ENCODE measurements around the gene ZFP82. TPM values are rescaled to one million over a fixed set of nuclear protein-coding genes. Genes with fewer than 3 reads are reported as not detected.
A peak's percentile ranks its signal among the peaks of the same experiment; 100 is the strongest.

ZFP82 gene
- total RNA-seq, 1 experiment from 2014 or later = 8.7 TPM

GRCh38 chr19:36441339-36441738, 22.9 kb upstream of the ZFP82 start:
- Histone ChIP-seq H3K36me3 (ENCODE audit: control insufficient read depth, insufficient read depth, low read length) (no peaks in the 10 kb centered on the region), H3K27me3 (ENCODE audit: control insufficient read depth, insufficient read depth, low read length) (no peaks in the 10 kb centered on the region), H3K4me3 (ENCODE audit: low read depth in 2 of 2, low read length in 2 of 2) (no peak overlapping the region), H3K27ac (ENCODE audit: low read length) (no peak overlapping the region), H3K4me1 (ENCODE audit: control insufficient read depth, insufficient read depth, low read length) (no peaks in the 10 kb centered on the region), H3K9me3 (ENCODE audit: control insufficient read depth, insufficient read depth, low read depth, low read length) (no peaks in the 10 kb centered on the region; the same call in 1 of the 2 replicates)
- ChIA-PET CTCF (no interaction called here), POLR2A (no interaction called here)
- ATAC-seq (no peak), DNase-seq (ENCODE audit: low read depth, low spot score) (no peak)
- BruUV-seq (replicated peaks) = no TSS peak
- TF ChIP-seq TCF7L2 (IDR thresholded peaks at IDR 0.05; ENCODE audit: low read depth, low read length) (no peak), CTCF (IDR thresholded peaks at IDR 0.05) (no peak), POLR2AphosphoS5 (IDR thresholded peaks at IDR 0.05; ENCODE audit: low read depth, low read length) (no peak), SIN3A (IDR thresholded peaks at IDR 0.05; ENCODE audit: borderline replicate concordance, insufficient read depth, low read depth, low read length) (no peak)
- TF ChIP-seq, protein P1, sequence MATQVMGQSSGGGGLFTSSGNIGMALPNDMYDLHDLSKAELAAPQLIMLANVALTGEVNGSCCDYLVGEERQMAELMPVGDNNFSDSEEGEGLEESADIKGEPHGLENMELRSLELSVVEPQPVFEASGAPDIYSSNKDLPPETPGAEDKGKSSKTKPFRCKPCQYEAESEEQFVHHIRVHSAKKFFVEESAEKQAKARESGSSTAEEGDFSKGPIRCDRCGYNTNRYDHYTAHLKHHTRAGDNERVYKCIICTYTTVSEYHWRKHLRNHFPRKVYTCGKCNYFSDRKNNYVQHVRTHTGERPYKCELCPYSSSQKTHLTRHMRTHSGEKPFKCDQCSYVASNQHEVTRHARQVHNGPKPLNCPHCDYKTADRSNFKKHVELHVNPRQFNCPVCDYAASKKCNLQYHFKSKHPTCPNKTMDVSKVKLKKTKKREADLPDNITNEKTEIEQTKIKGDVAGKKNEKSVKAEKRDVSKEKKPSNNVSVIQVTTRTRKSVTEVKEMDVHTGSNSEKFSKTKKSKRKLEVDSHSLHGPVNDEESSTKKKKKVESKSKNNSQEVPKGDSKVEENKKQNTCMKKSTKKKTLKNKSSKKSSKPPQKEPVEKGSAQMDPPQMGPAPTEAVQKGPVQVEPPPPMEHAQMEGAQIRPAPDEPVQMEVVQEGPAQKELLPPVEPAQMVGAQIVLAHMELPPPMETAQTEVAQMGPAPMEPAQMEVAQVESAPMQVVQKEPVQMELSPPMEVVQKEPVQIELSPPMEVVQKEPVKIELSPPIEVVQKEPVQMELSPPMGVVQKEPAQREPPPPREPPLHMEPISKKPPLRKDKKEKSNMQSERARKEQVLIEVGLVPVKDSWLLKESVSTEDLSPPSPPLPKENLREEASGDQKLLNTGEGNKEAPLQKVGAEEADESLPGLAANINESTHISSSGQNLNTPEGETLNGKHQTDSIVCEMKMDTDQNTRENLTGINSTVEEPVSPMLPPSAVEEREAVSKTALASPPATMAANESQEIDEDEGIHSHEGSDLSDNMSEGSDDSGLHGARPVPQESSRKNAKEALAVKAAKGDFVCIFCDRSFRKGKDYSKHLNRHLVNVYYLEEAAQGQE (IDR thresholded peaks at IDR 0.05; ENCODE audit: insufficient read depth in 1 of 2, low read depth in 2 of 2, low read length in 1 of 2) = no peak
- in situ Hi-C loops (cut with HindIII; ENCODE audit: low pct_unique_long_range_greater_than_20kb, low sequenced_read_pairs) = no loop called here
- intact Hi-C loops (cut with micrococcal nuclease; ENCODE audit: unreplicated experiment) = no loop called here

GRCh38 chr19:36436531-36436930, 18.1 kb upstream of the ZFP82 start:
- CTCF ChIA-PET = no interaction called here
- TF ChIP-seq, protein P1 (IDR thresholded peaks at IDR 0.05; ENCODE audit: insufficient read depth in 1 of 2, low read depth in 2 of 2, low read length in 1 of 2) = no peak
- TF ChIP-seq TCF7L2 (IDR thresholded peaks at IDR 0.05; ENCODE audit: low read depth, low read length) (no peak), SIN3A (IDR thresholded peaks at IDR 0.05; ENCODE audit: borderline replicate concordance, insufficient read depth, low read depth, low read length) (no peak)
- Histone ChIP-seq H3K27ac (ENCODE audit: low read length) (no peak overlapping the region), H3K27me3 (ENCODE audit: control insufficient read depth, insufficient read depth, low read length) (no peaks in the 10 kb centered on the region), H3K9me3 (ENCODE audit: control insufficient read depth, insufficient read depth, low read depth, low read length) (no peaks in the 10 kb centered on the region), H3K36me3 (ENCODE audit: control insufficient read depth, insufficient read depth, low read length) (no peaks in the 10 kb centered on the region), H3K4me1 (ENCODE audit: control insufficient read depth, insufficient read depth, low read length) (no peaks in the 10 kb centered on the region), H3K4me3 (ENCODE audit: low read depth in 2 of 2, low read length in 2 of 2) (no peak overlapping the region)
- in situ Hi-C loops (cut with HindIII; ENCODE audit: low pct_unique_long_range_greater_than_20kb, low sequenced_read_pairs) = no loop called here
- POLR2A ChIA-PET = interaction anchor here (0.6 kb wide), 1 partner anchor 31 kb away, joined by 3 read pairs; no protein-coding TSS in a partner anchor
- ATAC-seq (peak; percentile 72; the same call in 1 of the 2 replicates), DNase-seq (ENCODE audit: low read depth, low spot score) (no peak)
- no TSS peak for BruUV-seq (replicated peaks)
- intact Hi-C loops (cut with micrococcal nuclease; ENCODE audit: unreplicated experiment) = no loop called here

All from Panc1 (cell line).